ENCODE data around the gene HAP1. TPM values are rescaled to one million over a fixed set of nuclear protein-coding genes. Genes with fewer than 3 reads are reported as not detected.

HAP1 gene
- total RNA-seq, 1 donor from 2014 or later: 0.62 TPM

DNA sequence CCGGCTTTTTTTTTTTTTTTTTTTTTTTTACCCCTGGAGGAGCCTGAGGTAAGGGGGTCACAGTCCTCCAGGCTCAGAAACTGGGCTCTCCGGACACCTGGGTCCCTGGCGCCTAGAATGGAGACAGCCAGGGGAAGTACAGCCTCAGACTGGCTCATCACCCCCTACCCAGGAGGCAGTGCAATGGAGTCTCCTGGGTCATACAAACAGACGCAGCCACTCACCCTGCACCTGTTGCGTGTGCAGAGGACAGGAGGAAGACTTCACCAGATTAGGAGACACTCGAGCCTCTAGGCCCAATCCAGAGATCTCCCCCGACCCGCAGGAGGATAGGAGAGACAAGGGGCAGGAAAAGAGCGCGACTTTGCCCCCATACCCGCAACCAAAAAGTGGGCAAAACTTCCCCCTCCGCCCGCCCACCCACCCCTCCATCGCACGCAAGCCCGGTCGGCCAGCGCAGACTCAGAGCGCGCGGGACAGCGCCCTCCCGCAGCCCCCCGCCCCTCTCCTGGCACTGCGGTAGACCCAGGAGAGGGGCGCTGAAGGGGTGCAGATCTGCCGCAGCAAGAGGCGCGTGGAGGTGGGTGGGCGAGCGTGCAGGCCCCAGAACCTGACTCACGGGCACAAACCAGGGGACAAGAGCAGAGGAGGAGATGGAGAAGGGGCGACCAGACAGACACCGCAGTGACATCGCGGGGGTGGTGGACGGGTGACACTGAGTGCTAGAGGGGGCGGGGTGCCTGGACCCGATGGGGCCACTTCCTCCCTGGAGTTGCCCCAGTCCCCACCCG is 900 bp downstream of the HAP1 start:
- H3K27me3 ChIP-seq (ENCODE audit: low read depth): peaks cover 63% of the 10 kb centered on the region
- H3K27ac ChIP-seq: no peak overlapping the region
- peak overlapping the region; percentile 53 for H3K4me3 ChIP-seq
- no peaks in the 10 kb centered on the region for H3K9me3 ChIP-seq
- H3K4me1 ChIP-seq: peaks cover 18% of the 10 kb centered on the region
- intact Hi-C loops (cut with DNase I): loop anchor here (10.0 kb wide), 1 partner anchor 61 kb away; no protein-coding TSS in a partner anchor
- H3K36me3 ChIP-seq: no peaks in the 10 kb centered on the region
- no peak for DNase-seq
- ATAC-seq: no peak
- TF ChIP-seq, protein P1, sequence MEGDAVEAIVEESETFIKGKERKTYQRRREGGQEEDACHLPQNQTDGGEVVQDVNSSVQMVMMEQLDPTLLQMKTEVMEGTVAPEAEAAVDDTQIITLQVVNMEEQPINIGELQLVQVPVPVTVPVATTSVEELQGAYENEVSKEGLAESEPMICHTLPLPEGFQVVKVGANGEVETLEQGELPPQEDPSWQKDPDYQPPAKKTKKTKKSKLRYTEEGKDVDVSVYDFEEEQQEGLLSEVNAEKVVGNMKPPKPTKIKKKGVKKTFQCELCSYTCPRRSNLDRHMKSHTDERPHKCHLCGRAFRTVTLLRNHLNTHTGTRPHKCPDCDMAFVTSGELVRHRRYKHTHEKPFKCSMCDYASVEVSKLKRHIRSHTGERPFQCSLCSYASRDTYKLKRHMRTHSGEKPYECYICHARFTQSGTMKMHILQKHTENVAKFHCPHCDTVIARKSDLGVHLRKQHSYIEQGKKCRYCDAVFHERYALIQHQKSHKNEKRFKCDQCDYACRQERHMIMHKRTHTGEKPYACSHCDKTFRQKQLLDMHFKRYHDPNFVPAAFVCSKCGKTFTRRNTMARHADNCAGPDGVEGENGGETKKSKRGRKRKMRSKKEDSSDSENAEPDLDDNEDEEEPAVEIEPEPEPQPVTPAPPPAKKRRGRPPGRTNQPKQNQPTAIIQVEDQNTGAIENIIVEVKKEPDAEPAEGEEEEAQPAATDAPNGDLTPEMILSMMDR (IDR thresholded peaks at IDR 0.05): no peak

GRCh38 chr17:41731836-41732235 is 2.6 kb downstream of the HAP1 start:
- no peak for DNase-seq
- H3K27ac ChIP-seq: no peak overlapping the region
- H3K27me3 ChIP-seq (ENCODE audit: low read depth): peaks cover 52% of the 10 kb centered on the region
- H3K9me3 ChIP-seq: no peaks in the 10 kb centered on the region
- ATAC-seq: no peak
- peaks cover 15% of the 10 kb centered on the region for H3K4me1 ChIP-seq
- intact Hi-C loops (cut with DNase I): loop anchor here (10.0 kb wide), 1 partner anchor 63 kb away; no protein-coding TSS in a partner anchor
- TF ChIP-seq, protein P1 (IDR thresholded peaks at IDR 0.05): no peak
- H3K4me3 ChIP-seq: no peak overlapping the region
- no peaks in the 10 kb centered on the region for H3K36me3 ChIP-seq

DNA sequence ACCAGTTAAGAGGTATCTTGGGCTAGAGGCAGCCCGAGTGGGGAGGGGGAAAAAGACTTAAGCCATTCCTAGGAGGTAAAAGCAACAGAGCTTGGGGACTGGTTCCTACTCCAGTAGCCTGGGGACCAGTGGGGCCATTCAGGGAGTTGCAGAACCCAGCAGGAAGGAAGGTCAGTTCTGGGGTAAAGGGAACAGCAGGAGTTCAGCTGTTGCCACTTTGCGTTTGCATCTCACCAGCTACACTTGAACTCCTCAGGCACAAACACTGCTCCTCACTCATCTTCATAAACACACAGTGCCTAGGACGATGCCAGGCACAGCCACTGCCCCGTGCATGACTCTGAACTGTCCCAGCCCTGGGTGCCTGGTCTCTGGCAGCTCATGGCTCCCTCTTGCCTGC is 4.0 kb downstream of the HAP1 start:
- TF ChIP-seq, protein P1 (IDR thresholded peaks at IDR 0.05): no peak
- DNase-seq (no peak), ATAC-seq (no peak)
- Histone ChIP-seq H3K27me3 (ENCODE audit: low read depth) (peaks cover 39% of the 10 kb centered on the region), H3K36me3 (no peaks in the 10 kb centered on the region), H3K9me3 (no peaks in the 10 kb centered on the region), H3K4me1 (peaks cover 15% of the 10 kb centered on the region), H3K4me3 (no peak overlapping the region), H3K27ac (no peak overlapping the region)
- intact Hi-C loops (cut with DNase I): loop anchor here (10.0 kb wide), 1 partner anchor 64 kb away; no protein-coding TSS in a partner anchor

DNA sequence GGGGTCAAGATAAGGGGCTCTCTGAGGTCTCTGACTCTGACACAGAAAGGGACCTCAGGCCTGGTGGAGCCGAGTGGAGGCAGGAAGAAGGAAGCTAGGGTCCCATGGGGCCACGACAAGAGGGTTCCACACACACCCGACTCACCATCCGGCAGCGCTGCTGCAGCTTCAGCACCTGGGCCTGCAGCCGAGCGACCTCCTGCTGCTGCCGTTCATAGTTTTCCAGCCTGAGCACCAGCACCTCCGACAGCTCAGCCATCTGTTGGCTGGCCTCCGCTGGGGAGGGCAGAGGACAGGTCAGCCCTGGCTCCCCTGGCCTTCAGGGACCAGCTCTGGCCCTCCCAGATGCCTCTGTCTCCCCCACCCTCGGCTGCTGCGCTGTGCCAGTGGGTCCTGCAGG is 6.4 kb downstream of the HAP1 start:
- DNase-seq (no peak), ATAC-seq (no peak)
- Histone ChIP-seq H3K36me3 (no peaks in the 10 kb centered on the region), H3K4me1 (no peaks in the 10 kb centered on the region), H3K27me3 (ENCODE audit: low read depth) (peaks cover 14% of the 10 kb centered on the region), H3K9me3 (no peaks in the 10 kb centered on the region), H3K4me3 (no peak overlapping the region), H3K27ac (no peak overlapping the region)
- TF ChIP-seq, protein P1 (IDR thresholded peaks at IDR 0.05): no peak
- intact Hi-C loops (cut with DNase I): no loop called here

DNA sequence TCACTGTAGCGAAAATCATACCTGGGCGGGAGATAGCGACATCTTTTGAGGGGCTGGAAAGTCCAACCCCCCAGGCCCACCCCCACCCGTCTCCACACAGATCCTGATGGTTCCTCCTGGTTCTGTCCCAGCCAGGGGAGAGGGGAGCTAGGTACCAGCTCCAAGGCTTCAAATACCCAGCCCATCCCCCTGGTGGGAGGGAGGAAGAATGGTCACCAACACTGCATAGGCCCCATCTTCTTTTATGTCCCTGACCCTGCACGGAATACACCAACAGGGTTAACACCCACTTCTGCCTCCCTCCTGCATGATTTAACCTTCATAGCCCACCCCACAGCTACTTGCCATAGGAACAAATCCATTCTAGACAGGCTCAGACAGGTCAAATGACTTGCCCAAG is 9.3 kb downstream of the HAP1 start:
- Histone ChIP-seq H3K27ac (no peak overlapping the region), H3K4me1 (no peaks in the 10 kb centered on the region), H3K4me3 (no peak overlapping the region), H3K36me3 (no peaks in the 10 kb centered on the region), H3K9me3 (no peaks in the 10 kb centered on the region), H3K27me3 (ENCODE audit: low read depth) (no peaks in the 10 kb centered on the region)
- ATAC-seq (no peak), DNase-seq (no peak)
- TF ChIP-seq, protein P1 (IDR thresholded peaks at IDR 0.05): no peak
- intact Hi-C loops (cut with DNase I): no loop called here
